HG03066 (cell line): Measurements from ENCODE around the gene FKBP11.

ENCODE experiments used
- ATAC-seq: cut with Tn5 transposase; IDR thresholded peaks from one replicate; pipeline ENCODE4 v1.9.1; 2021; ENCODE audit warnings: low read depth; ENCODE audit not compliant: unreplicated experiment

Gene FKBP11

DNA sequence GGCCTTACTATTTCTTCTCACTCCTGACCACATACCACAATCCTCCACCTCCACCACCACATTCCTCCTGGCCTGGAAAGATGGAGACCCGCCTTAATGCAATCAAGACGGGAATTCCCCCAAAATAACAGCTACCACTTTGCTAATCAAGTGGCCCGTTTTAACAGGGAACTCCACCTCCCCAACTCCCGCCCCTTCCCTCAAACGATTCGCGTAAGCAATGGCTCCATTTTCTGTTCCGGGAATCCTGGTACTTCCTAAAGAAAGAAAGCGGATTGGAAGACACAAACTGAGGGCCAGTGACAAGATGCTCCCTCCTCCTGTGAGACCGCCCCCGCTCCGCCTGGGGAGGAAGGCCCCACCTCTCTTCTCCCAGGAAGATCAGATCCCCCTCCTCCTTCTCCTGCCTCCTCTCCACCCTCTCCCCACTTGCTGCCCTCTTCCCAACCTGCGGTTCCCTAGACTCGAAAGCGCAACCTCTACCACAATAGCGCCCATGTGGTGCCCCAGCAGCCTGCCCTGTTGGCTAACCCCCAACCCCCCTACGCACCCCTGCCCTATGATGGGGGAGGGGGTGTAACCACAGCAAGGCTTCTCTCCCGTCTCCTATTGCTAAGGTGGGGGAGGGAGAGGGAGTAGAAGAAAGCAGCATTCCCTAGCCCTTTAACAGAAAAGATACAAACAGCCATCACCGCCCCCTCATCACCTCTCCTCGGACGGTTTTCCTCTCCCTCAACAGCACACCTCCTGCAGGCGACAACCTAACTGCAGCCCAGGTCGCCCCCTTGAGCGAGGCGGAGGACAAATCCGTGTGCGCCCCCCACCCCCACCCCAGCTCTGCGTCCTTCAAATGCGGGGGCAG is 31.2 kb upstream of the FKBP11 start:
- peak; percentile 7 for ATAC-seq

DNA sequence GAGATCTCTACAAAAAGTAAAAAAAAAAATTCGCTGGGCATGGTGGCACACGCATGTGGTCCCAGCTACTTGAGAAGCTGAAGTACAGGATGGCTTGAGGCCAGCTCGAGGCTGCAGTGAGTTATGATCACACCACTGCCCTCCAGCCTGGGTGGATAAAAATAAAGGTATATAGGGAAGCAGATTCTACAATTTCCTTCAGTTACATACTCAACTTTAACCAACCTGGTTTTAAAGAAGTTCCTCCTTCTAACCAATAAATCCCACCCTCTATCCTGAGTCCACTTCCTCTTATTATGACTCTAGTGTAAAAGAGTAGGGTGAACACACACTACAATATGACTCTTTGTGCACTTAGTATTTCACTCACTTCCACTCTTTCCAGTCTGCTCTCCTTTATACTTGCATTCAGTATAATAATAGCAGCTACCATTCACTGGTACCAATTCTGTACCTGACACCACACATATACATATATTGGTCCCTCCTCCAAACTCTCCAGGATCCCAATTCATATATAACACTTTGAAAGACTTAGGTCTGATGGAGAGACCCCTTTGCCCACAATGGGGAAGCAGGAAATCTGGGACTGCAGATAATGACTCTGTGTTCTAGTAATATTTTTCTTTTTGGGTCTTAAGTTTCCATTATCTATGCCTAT is 29.7 kb upstream of the FKBP11 start:
- ATAC-seq, result no peak

DNA sequence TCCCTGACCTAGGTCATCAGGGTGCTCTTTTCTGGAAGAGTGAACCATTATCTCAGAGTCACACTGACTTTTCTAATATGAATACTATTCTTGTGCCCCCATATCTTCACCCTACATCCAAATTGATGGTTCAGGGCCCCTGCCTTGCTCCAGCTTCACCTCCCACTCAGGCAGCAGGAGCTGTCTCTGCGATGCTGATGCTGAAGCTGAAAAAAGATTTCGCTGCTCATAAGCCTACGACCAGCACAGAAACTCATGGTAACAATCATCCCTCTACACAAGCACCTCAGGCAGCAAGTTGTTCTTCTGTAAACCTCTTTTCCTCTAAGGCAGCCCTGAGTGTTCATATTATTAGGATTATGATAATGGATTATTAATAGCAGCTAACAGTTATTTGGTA is 28.8 kb upstream of the FKBP11 start:
- ATAC-seq, result no peak

DNA sequence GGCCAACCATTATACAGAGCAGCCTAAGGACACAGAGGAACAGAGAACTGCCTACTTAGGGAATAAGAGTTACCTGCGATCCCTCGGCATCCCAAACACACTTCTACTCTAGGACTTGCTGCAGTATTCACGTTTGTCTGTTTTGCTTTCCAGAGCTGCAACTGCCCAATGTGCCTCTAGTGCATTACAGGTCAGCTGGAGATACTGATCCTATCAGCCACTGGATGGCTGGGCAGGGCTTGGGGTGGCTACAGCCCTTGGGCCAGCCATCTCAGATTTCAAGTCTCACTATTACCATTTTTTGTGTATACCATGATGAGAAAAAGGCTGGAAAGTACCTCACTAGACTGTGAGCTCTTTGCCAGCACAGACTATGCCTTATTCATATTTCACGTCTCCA is 27.4 kb upstream of the FKBP11 start:
- no peak for ATAC-seq

DNA sequence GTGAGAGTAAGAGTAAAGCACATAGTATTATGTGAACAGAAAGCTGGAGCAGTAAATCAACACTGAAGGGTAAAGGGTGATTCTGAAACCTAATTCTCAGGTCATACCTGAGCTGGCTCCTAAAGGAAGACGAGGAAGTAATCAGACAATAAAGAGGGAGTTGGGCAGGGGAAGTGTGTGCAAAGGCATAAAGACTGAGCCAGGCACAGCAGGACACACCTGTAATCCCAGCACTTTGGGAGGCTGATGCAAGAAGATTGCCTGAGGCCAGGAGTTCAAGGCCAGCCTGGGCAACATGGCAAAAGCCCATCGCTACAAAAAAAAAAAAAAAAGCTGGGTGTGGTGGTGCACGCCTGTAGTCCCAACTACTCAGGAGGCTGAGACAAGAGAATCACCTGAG is 22.4 kb upstream of the FKBP11 start:
- no peak for ATAC-seq

DNA sequence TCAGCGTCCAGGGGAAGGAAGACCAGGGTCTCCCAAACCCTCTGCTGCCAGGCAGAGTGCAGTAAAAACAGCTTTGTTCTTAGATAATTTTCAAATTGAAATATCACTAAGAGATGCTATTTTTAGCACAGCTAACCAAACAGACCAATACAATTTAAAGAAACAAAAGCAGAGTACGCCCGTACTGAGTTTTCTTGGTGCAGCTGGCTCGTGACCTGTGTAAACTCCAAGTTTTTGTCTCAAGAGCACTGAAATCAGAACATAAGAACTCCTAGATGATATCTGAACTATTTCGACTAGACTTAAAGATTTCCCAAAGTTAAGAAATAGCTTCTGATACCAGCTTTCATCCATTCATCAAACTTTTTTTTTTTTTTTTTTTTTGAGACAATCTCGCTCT is 21.7 kb upstream of the FKBP11 start:
- ATAC-seq, result no peak

DNA sequence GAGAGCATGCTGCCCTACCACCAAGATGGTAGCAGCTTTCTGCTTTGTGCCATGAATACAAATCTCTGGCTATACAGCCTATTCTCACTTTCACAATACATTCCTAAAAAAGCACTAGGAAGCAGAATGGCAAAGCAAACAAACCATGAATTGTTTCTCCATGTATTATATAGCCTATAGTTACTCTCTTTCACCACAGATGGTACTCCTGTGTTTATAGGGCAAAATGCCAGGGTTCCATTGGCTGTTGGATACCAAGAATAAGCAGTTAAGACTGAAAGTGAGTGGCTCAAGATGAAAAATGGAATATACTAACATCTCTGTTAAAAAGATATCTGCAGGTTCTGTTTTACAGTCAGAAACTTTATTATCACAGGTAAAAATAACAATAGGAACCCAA is 20.9 kb upstream of the FKBP11 start:
- no peak for ATAC-seq

DNA sequence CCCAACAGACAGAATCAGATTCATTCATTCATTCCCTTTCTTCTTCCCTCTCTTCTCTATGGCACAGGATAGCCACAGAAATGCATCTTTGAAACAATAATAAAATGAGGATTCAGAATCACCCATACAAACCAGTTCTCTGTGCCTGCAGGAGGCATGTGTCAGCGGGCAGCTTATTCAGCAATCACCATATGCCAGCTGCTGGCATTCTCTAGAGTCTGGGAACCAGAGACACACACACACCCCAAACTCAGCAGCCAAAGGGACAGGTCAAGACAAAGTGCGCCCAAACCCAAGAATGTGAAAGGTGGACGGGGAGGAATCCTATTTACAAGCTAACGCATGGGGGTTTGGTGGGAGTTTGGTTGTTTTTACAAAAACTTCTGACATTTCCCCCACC is 17.9 kb upstream of the FKBP11 start:
- no peak for ATAC-seq

DNA sequence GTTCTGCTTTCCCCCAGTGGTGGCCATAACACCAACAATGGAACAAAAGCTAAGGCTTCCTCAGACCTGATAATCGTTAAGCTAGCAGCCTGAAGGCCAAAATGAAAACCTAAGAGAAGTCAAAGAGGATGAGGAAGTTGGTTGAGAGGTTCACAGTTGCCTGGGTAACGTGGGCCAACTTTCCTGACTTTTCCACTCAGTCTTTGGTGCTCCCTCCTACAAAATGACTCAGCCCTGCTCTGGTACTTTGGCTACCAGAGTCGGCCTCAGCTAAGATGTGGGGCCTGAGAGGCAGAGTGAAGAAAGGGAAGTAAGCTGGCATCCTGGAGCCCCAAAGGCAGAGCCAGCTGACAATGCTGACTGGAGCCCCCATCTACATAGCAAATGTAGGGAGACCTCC is 14.9 kb upstream of the FKBP11 start:
- ATAC-seq, result no peak

DNA sequence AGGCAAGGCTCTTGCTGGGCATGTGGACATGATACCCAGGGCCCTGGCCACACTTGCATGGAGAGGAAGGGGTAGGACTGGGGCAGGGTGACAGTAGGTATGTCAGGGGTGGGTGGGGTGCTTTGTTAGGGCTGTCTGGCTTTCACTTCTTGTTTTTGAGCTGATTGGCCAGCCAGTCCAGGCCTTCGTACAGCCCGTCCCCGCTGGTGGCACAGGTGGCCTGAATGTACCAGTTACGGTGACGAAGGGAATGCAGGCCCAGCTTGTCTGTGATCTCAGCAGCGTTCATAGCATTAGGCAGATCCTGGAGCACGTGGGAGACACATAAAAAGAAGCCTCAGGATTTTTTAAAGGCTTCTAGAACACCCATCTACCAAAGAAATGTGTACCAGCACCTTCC is 13.5 kb upstream of the FKBP11 start:
- ATAC-seq, result no peak

DNA sequence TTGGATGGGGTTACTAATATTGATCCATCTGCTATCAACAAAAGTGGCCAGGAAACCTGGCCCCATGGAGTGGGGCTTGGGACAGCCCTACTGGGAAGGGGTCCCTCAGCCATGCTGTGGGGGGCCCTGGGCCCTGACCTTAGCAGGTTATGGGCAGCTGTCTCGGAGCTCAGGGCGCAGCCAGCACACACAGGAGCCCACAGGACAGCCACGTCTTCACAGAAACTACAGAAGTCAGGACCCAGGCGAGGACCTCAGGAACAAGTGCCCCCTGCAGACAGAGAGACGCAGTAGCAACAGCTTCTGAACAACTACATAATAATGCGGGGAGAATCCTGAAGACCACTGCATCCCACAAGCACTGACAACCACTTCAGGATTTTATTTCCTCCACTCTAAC is 11.9 kb upstream of the FKBP11 start:
- no peak for ATAC-seq

DNA sequence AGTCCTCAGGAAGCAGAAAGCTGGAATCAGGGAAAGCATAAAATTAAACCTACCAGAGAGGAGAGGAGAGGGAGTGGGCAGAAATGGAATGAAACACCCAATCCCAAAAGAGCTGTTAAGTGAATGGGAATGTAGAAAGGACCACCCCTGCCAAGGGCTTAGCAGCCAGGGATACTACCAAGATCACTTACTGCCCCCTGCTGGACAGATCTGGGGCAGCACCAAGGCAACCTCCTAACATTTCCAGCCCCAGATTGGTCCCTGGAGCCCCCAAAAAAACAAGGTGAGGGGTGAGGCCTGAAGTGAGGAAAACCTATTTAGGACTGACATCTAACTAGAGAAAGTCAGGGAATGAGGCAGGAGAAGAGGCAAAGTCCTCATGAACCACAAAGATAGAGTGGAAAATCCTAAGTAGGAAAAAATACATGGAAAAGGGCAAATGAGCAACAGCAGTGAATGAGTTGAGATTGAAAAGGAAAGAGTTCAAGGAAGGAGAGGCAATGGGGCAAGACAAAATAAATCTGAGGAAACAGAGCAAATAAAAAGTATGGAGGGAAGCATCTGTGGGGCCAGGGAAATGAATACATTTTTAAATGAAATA is 11.2 kb upstream of the FKBP11 start:
- no peak for ATAC-seq

DNA sequence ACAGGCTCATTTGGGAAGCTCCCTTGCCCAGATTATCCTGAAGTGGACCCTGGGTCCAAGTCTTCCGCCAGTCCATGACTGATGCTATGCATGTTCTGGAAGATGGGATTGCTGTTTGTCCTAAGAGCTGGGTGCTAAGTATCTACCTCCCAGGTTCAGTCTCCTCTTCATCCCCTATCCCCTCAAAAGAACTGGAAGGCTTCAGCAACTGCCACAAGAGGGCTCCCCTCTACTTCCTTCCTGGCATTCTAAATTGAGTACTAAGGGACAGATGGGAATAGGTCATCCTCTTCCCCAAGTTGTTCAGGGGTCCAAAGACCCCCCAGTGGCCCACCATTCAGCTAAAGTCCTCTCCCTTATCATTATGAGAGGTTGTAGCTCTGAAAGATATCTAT is 9.0 kb upstream of the FKBP11 start:
- no peak for ATAC-seq

DNA sequence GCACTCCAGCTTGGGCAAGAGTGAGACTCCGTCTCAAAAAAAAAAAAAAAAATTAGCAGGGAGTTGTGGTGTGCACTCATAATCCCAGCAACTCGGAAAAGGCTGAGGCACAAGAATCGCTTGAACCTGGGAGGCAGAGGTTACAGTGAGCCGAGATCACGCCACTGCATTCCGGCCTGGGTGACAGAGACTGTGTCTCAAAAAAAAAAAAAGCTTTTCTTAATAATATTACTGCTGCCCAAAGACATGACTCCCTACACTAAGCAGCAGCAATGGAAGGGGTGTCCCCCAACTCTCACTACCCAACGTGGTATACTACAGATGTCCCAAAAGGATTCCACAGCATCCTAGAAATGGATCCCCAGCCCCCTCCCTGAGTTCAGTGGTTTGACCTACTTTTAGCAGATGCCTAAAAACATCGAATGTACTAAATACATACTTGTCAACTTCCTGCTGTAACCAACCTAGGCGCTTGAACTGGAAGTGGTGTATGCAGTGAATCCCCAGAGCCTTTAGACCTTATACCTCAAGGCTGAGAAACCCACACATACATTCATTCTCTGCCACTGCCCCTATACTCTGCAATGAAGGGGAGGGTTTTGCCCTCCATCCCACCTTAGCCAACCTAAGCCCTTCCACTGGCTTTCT is 8.5 kb upstream of the FKBP11 start:
- ATAC-seq, result no peak

DNA sequence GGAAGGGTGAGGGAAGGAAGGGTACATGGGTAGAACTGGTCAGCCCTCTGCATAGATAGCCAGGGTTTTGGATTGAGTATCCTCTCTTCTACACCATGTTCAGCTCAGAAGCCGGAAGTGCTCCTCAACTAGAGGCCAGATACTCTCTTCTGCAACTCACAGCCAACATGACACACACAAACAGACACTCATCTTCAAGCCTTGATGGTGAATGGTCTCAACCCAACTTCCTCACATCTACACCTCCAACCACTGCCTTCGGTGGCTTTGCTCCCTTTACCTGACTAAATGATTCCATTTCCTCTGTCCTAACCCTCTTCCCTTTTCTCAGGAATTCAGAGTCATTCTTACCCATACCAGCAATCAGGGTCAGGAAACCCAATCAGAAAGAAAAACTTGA is 7.6 kb upstream of the FKBP11 start:
- no peak for ATAC-seq

DNA sequence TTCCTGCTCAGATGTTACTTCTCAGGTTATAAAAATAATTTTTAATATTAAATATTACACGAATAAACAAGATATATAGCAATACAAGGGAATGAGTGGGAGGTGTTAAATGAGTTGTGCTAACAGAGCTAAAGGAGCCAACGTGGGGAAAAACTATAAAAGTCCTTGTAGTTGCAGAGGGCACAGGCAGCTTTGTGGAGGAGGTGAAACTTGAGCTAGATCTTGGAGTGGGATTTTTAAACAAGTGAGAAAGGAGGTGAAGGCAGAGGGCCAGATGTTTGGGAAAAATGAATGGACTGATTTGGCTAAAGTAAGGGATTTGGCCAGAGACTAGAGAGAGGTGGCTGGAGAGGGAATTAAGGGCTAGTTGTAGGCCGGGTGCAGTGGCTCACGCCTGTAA is 5.2 kb upstream of the FKBP11 start:
- ATAC-seq, result no peak

DNA sequence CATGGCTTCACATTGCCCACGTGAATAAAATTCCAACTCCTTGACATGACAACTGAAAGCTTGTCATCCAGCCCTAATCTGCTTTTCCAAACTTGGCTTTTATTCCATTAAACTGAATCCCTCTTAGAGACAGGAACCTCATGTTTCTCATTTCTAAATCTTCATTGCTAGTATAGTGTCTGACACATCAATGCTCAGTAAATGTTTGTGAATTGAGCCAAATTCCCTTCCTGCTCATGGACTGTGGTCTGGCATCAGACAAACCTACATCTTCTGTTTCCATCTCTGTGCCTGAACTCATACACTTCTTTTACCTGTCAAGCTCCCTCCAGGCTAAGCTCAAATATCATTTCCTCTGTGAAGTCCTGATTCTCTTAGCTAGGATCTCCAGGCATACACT is 4.3 kb upstream of the FKBP11 start:
- no peak for ATAC-seq

DNA sequence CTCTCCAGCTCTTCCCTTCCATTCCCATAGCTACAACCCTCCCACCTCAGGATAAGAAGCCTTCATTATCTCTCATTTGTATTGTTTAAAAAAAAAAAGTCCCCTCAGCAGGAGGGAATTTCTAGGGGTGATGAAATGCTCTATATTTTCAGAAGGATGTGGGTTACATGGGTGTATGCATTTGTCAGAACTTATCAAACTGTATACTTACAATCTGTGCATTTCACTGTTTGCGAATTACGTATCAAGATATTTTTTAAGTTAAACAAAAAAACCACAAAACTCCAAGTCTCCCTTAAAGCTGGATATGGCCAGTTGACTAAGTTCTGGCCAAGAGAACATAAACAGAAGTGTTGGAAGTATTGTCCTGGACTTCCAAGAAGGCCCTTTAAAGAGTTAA is 2.0 kb upstream of the FKBP11 start:
- ATAC-seq, result no peak

DNA sequence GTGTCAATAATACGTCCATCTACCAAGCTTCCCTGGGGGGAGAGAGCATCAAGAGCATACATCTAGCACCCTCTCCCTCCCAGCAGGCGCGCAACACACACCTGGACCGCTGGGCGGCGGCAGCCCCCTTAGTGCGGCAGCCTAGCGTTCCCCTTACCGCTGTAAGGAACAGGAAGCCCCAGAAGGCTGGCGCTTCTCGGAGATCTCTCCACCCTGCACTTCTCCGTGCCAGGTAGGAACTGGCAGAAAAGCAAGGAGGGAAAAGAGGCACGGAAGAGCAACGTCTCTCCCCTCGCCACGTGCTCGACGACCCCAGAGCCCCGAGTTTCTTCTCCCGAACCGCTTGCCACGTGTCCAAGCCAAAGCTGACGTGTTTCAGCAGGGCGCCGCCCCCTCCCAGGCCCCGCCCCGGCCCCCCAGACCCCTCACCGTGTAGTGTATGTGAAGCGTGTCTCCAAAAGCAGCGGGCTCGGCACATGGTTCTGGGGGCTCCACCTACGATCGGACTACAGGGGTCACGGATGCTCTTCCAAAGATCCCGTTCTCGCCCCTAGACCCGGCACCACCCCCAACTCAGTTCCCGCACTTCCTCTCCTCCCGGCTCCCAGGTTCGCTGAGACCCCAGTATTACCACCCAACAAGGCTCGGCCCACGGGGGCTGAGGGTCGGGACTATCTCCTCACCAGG is 532 bp downstream of the FKBP11 start:
- ATAC-seq, result peak; percentile 78

DNA sequence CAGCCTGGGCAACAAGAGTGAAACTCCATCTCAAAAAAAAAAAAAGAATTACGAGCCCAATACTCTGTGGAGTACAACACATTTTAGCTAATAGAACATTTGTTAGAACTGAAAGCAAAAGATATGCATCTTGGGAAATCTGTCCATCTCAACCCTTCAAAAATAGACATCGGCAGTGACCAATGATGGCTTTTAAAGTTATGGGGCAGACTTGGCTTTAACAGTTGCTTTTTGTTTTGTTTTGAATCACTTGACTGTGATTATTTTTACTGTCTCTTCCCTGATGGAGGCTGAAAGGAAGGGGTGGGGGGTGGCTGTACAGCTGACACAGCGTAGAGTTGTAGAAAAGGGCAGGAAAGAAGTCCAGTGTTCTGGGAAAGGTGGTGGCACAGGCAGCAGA is 2.2 kb downstream of the FKBP11 start:
- ATAC-seq, result no peak
